Measurements from ENCODE around the gene QPCT.
"Not testable (repeated sequence)": the region's sequence is repeated elsewhere in the genome, so short reads cannot be mapped to it uniquely, and the experiment has no call there.

QPCT gene

GRCh38 chr2:37389989-37390765 is 45.7 kb downstream of the QPCT start:
- peak; percentile 83 for FAIRE-seq

GRCh38 chr2:37390777-37391176 is 46.3 kb downstream of the QPCT start:
- DNase-seq (ENCODE audit: low spot score) (no peak), FAIRE-seq (no peak)

More at GRCh38 chr2:37389989-37390765, 45.7 kb downstream of the QPCT start:
- DNase-seq (ENCODE audit: low spot score), result peak; percentile 93

DNA sequence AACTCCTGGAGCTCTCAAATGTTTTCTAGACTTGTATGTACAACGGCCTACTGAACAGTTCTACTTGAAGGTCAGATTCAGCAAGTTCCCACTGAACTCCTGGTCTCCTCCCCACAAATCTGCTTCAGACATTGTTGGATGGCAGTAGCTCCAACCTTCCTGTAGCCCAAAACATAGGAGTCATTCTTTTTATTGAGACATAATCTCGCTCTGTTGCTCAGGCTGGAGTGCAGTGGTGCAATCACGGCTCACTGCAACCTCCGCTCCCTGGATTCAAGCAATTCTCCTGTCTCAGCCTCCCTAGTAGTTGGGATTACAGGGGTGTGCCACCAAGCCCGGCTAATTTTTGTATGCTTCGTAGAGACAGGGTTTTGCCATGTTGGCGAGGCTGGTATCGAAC is 47.3 kb downstream of the QPCT start:
- no peak for FAIRE-seq

GRCh38 chr2:37392428-37392827 is 48.0 kb downstream of the QPCT start:
- DNase-seq (ENCODE audit: low spot score), result no peak

More for the DNA sequence above, 47.3 kb downstream of the QPCT start:
- DNase-seq (ENCODE audit: low spot score), result no peak

GRCh38 chr2:37394263-37394662 is 49.8 kb downstream of the QPCT start:
- DNase-seq (ENCODE audit: low spot score) (no peak), FAIRE-seq (no peak)

More at GRCh38 chr2:37392428-37392827, 48.0 kb downstream of the QPCT start:
- no peak for FAIRE-seq

DNA sequence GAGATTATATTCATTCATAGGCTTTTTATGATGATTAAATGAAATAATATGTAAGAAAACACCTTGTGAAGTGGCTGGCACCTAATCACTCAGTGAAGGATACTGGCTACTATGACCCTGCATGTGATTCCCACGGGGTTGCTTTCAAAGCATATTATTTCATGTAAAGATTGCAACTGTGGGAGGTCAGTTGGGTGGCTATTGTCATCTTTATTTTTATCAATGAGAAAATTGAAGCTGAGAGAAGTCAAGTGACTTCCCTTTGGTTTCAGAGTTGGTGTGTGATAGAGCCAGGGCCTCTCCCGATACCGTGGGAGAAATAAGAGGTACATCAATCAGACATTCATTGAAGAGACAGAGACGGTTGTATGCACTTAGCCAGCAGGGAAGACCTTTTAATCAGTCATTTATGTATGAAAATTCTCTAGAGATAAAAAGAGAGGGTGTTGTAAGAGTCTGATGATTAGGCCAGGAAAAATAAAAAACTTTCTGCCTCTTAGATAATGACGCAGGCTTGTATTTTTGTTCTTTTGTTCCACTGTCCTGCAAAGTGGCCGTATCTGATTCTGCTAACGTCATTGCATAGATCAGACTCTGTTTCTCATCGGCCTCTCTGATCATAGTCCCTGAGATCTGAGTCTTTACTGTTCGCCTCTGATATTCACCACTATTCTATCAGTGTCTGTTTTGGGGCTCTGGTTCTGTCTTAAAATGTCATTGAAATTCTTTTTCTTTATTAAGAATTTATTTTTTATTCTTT is 50.5 kb downstream of the QPCT start:
- FAIRE-seq (no peak), DNase-seq (ENCODE audit: low spot score) (no peak)

- no peak for DNase-seq (ENCODE audit: low spot score)
- no peak for FAIRE-seq
Observed at GRCh38 chr2:37396890-37397565, 52.6 kb downstream of the QPCT start.

GRCh38 chr2:37398990-37399389 is 54.6 kb downstream of the QPCT start:
- FAIRE-seq, result no peak
- no peak for DNase-seq (ENCODE audit: low spot score)

GRCh38 chr2:37400041-37400440 is 55.6 kb downstream of the QPCT start:
- no peak for FAIRE-seq

DNA sequence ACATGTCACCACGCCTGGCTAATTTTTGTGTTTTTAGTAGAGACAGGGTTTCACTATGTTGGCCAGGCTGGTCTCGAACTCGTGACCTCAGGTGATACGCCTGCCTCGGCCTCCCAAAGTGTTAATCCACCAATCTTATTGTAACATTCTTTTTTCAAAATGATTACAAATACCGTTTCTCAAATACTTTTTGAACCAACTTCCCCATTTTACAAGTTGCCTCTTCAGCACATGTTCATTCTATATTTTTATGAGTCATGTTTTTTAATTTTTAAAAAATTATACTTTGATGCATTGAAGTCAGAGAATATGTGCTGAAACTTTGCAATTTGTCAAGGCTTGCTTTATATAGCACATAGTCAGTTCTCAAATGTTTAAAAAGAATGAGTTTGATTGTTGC is 58.2 kb downstream of the QPCT start:
- no peak for DNase-seq (ENCODE audit: low spot score)
- FAIRE-seq, result no peak

More at GRCh38 chr2:37400041-37400440, 55.6 kb downstream of the QPCT start:
- no peak for DNase-seq (ENCODE audit: low spot score)

GRCh38 chr2:37405781-37406180 is 61.4 kb downstream of the QPCT start:
- no peak for FAIRE-seq

DNA sequence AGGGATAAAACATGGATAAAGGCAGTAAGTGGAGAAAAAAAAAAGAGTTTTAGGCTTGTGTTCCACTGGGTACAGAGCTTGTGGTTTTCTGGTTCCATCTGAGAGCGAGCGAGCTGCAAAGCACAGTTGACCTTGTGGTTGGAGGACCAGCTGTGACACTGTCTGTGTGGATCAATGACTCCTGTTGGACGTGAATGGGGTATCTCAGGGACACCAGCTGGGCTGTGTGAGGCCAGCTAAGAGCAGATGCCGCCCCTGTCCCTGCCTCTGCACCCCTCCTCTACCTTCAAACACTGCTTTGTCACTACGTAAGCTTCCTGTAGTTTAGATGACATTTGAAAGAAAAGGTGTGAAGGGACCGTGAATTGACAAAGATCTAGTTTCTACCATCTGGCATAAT is 67.8 kb downstream of the QPCT start:
- no peak for DNase-seq (ENCODE audit: low spot score)
- no peak for FAIRE-seq

More at GRCh38 chr2:37405781-37406180, 61.4 kb downstream of the QPCT start:
- DNase-seq (ENCODE audit: low spot score), result no peak

DNA sequence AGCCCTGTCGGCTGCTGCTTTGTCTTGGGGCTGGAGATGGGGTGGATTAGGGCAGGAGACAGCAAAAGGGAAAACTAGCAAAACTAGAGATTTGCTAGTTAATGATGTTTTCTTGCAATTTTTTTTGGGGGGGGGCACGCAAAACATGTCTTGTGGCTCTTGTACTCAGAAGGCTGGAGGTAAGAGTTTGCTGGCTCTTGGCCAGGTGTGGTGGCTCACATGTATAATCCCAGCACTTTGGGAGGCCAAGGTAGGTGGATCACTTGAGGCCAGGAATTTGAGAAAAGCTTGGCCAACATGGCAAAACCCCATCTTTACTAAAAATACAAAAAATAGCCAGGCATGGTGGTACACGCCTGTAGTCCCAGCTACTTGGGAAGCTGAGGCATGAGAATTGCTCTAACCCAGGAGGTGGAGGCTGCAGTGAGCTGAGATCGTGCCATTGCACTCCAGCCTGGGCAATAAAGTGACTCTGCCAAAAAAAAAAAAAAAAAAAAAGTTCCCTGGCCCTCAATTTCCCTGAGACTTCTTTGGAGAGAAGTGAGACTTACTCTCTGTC is 69.6 kb downstream of the QPCT start:
- not testable (repeated sequence) for FAIRE-seq

GRCh38 chr2:37414470-37414949 is 70.1 kb downstream of the QPCT start:
- no peak for FAIRE-seq
- peak; percentile 62 for DNase-seq (ENCODE audit: low spot score)

More for the DNA sequence above, 69.6 kb downstream of the QPCT start:
- DNase-seq (ENCODE audit: low spot score), result not testable (repeated sequence)

GRCh38 chr2:37415128-37415820 is 70.8 kb downstream of the QPCT start:
- no peak for DNase-seq (ENCODE audit: low spot score)
- FAIRE-seq, result no peak

DNA sequence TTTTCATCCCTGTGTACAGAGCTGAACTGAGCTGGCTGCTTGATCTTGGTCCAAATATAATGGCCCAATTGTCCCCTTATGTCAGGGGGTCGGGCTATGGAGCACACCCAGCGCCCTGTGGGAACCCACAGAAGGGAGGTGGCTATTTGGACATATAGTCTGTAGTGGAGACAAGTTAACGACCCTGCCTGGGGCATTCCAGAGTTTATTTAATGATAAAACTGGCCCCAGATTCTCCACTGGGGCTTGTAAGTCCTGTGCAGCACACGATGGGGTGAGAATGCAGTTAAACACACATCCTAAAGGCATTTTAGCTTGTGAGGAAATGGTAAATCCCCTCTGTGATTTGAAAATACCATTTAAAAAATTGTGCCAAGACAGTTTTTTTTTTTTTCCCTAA is 72.9 kb downstream of the QPCT start:
- FAIRE-seq, result no peak
- DNase-seq (ENCODE audit: low spot score), result no peak

DNA sequence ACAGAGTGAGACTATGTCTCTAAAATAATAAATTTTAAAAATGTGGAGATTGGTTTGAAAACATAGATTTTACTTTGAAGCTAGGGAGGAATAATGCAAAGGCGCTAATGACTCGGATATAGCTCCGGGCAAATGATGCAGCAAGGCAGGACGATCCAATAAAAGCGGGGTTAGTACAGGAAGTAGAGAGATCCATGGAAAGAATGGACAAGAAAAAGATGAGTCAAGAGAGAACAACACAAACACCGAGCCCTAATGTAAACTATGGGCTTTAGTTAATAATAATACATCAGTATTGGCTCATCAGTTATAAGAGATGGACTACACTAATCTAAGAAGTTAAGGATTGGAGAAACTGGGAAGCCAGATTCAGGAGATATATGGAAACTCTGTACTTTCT is 74.5 kb downstream of the QPCT start:
- FAIRE-seq (no peak), DNase-seq (ENCODE audit: low spot score) (no peak)

GRCh38 chr2:37421686-37422085 is 77.3 kb downstream of the QPCT start:
- FAIRE-seq (no peak), DNase-seq (ENCODE audit: low spot score) (no peak)

- DNase-seq (ENCODE audit: low spot score), result no peak
- no peak for FAIRE-seq
Observed at GRCh38 chr2:37422816-37423215, 78.4 kb downstream of the QPCT start.
